HepG2 (cell line): Measurements from ENCODE around the gene GGA1. TPM values are rescaled to one million over a fixed set of nuclear protein-coding genes. Genes with fewer than 3 reads are reported as not detected.

Experiments used
- AHDC1 ChIP-seq: sonication (generic); formaldehyde crosslinking; IDR thresholded peaks from 2 replicates; pipeline ENCODE4 v1.5.1; 2020; ENCODE audit warnings: mild to moderate bottlenecking, missing genetic modification reagents, borderline replicate concordance
- CEBPB ChIP-seq: IDR thresholded peaks from 2 replicates; pipeline ENCODE4 v1.6.1; 2011; ENCODE audit warnings: low read depth, low read length, improper control_type of control experiment, borderline replicate concordance
- ERF ChIP-seq: IDR thresholded peaks from 2 replicates; pipeline ENCODE4 v1.6.1; 2018; ENCODE audit warnings: missing biosample characterization, missing genetic modification reagents
- FOXK2 ChIP-seq: fragments of 450-650 bp; IDR thresholded peaks from 2 replicates; pipeline ENCODE4 v1.6.1; 2016
- HCFC1 ChIP-seq: fragments of 150-350 bp; IDR thresholded peaks from 2 replicates; pipeline ENCODE4 v1.6.1; 2014; ENCODE audit warnings: low read depth, low read length
- HDAC2 ChIP-seq: sonication (generic); formaldehyde crosslinking; IDR thresholded peaks from 2 replicates; pipeline ENCODE4 v1.4.0; 2020; ENCODE audit warnings: missing genetic modification reagents
- NRL ChIP-seq: sonication (generic); formaldehyde crosslinking; IDR thresholded peaks from 2 replicates; pipeline ENCODE4 v1.5.0; 2020; ENCODE audit warnings: missing genetic modification reagents, mild to moderate bottlenecking, moderate library complexity, borderline replicate concordance
- STAG1 ChIP-seq: sonication (generic); formaldehyde crosslinking; IDR thresholded peaks from 2 replicates; pipeline ENCODE4 v1.4.0; 2020; ENCODE audit warnings: missing genetic modification reagents
- TOE1 ChIP-seq: sonication (generic); formaldehyde crosslinking; IDR thresholded peaks from 2 replicates; pipeline ENCODE4 v1.4.0; 2020; ENCODE audit warnings: mild to moderate bottlenecking, missing genetic modification reagents
- ZBTB3 ChIP-seq: sonication (generic); formaldehyde crosslinking; IDR thresholded peaks from 2 replicates; pipeline ENCODE4 v1.4.0; 2020; ENCODE audit warnings: low read depth, mild to moderate bottlenecking, moderate library complexity, missing genetic modification reagents, borderline replicate concordance
- ZBTB40 ChIP-seq, 2 experiments: fragments of 450-650 bp in 1 of 2; sonication (generic) in 1 of 2; formaldehyde crosslinking in 1 of 2; IDR thresholded peaks; 2 replicates each; pipeline versions ENCODE4 v1.6.1 to v1.8.0; 2016 to 2022; ENCODE audit warnings: antibody characterized with exemption in 1 of 2, mild to moderate bottlenecking in 1 of 2, missing genetic modification reagents in 1 of 2
- ZNF180 ChIP-seq: sonication (generic); formaldehyde crosslinking; IDR thresholded peaks from 2 replicates; pipeline ENCODE4 v1.4.0; 2020; ENCODE audit warnings: low read depth, missing genetic modification reagents, borderline replicate concordance
- polyA plus RNA-seq, 8 experiments: library from polyadenylated mRNA; depleted of rRNA in 3 of 8; stranded (reverse) in 7 of 8; unstranded in 1 of 8; fragments of >200 nt; fragmentation: Illumina TruSeq in 4 of 8; extraction: Trizol in 4 of 8; gene quantifications; 2 replicates each; pipeline versions ENCODE4 v1.2.1 to v1.2.3, GENCODE V29; 2011 to 2016; ENCODE audit warnings: low read depth in 4 of 8, missing spikeins in 1 of 8, mixed read lengths in 1 of 8; ENCODE audit not compliant: insufficient read depth in 1 of 8
- total RNA-seq, 5 experiments: library from RNA; depleted of rRNA; stranded (reverse); fragments of >200 nt; fragmentation: Illumina TruSeq; extraction: Trizol; gene quantifications; 2 replicates each; pipeline ENCODE4 v1.2.3, GENCODE V29; 2016; ENCODE audit warnings: low read depth in 1 of 5

Gene GGA1
- total and polyA plus RNA-seq, 2 of the 13 experiments (the other 11 are each of a cell fraction or from before 2014, with no cell fraction given): 29.1 to 87.2 TPM

- TF ChIP-seq AHDC1 (CRISPR knock-in tag) (no peak), FOXK2 (no peak), ERF (CRISPR knock-in tag) (peak; percentile 23; the same call in 1 of the 2 replicates), ZBTB40 (IDR thresholded peaks at IDR 0.05) (no peak), ZBTB40 (CRISPR knock-in tag; IDR thresholded peaks at IDR 0.05) (peak; percentile 43; the same call in 1 of the 2 replicates), TOE1 (no peak), STAG1 (CRISPR knock-in tag) (no peak), ZBTB3 (CRISPR knock-in tag) (no peak), ZNF180 (CRISPR knock-in tag) (no peak), HCFC1 (no peak), HDAC2 (CRISPR knock-in tag) (peak; percentile 59; the same call in 1 of the 2 replicates), CEBPB (no peak), NRL (CRISPR knock-in tag) (peak; percentile 69; the same call in 1 of the 2 replicates)
These were observed 48.6 kb upstream of the GGA1 start, which contains the start of gene CDC42EP1 (continued) for GRCh38 chr22:37559901-37560607.
